ENCODE results near the gene GNA14.
"Not testable (repeated sequence)": the region's sequence is repeated elsewhere in the genome, so short reads cannot be mapped to it uniquely, and the experiment has no call there.

Gene GNA14

GRCh38 chr9:77648234-77649108, at the start of gene GNA14:
Gene GNA14 (minus strand): TSS chr9:77648322. CDS start chr9:77647793, 529 bp downstream.
- TF ChIP-seq CTCF (IDR thresholded peaks at IDR 0.05; ENCODE audit: low read depth, low read length), result no peak
- DNase-seq (ENCODE audit: extremely low read depth, low read depth), result no peak

GRCh38 chr9:77697238-77697984, 49.3 kb upstream of the GNA14 start:
- TF ChIP-seq CTCF (IDR thresholded peaks at IDR 0.05; ENCODE audit: low read depth, low read length), result no peak
- no peak for DNase-seq (ENCODE audit: extremely low read depth, low read depth)

- DNase-seq (ENCODE audit: extremely low read depth, low read depth), result not testable (repeated sequence)
Measured at GRCh38 chr9:77690723-77691122, 42.6 kb upstream of the GNA14 start.

GRCh38 chr9:77690119-77690518, 42.0 kb upstream of the GNA14 start:
- DNase-seq (ENCODE audit: extremely low read depth, low read depth), result not testable (repeated sequence)

- DNase-seq (ENCODE audit: extremely low read depth, low read depth), result not testable (repeated sequence)
Measured at GRCh38 chr9:77687737-77688136, 39.6 kb upstream of the GNA14 start.

- no peak for DNase-seq (ENCODE audit: extremely low read depth, low read depth)
Measured at GRCh38 chr9:77680581-77680980, 32.5 kb upstream of the GNA14 start.

GRCh38 chr9:77679661-77680368, 31.7 kb upstream of the GNA14 start:
- no peak for DNase-seq (ENCODE audit: extremely low read depth, low read depth)
- no peak for TF ChIP-seq CTCF (IDR thresholded peaks at IDR 0.05; ENCODE audit: low read depth, low read length)

More at GRCh38 chr9:77680581-77680980, 32.5 kb upstream of the GNA14 start:
- no peak for TF ChIP-seq CTCF (IDR thresholded peaks at IDR 0.05; ENCODE audit: low read depth, low read length)

GRCh38 chr9:77679088-77679487, 31.0 kb upstream of the GNA14 start:
- no peak for DNase-seq (ENCODE audit: extremely low read depth, low read depth)

More at GRCh38 chr9:77679088-77679487, 31.0 kb upstream of the GNA14 start:
- no peak for TF ChIP-seq CTCF (IDR thresholded peaks at IDR 0.05; ENCODE audit: low read depth, low read length)
